Fibroblast of villous mesenchyme (primary cell): Measurements from ENCODE around the gene FRMD4A. TPM values are rescaled to one million over a fixed set of nuclear protein-coding genes. Genes with fewer than 3 reads are reported as not detected.
"Not testable (repeated sequence)": the region's sequence is repeated elsewhere in the genome, so short reads cannot be mapped to it uniquely, and the experiment has no call there.

Experiments used
- DNase-seq: peaks from one replicate; pipeline ENCODE4 v3.0.0-alpha.2; 2010; ENCODE audit warnings: low read depth
- H3K4me3 ChIP-seq: 2 replicates; pipeline ENCODE4 v1.5.1; 2011; ENCODE audit warnings: low read depth, mild to moderate bottlenecking, low read length
- total RNA-seq: library from RNA; depleted of rRNA; stranded (reverse); fragments of >200 nt; gene quantifications from 2 replicates; pipeline ENCODE4 v1.2.3, GENCODE V29; 2012
- TF ChIP-seq, protein P1 (sequence below): IDR thresholded peaks from 2 replicates; pipeline ENCODE4 v1.5.1; 2012; ENCODE audit warnings: low read depth, mild to moderate bottlenecking, low read length; ENCODE audit not compliant: insufficient read depth

FRMD4A gene
- total RNA-seq, 1 donor, result 40.2 TPM

DNA sequence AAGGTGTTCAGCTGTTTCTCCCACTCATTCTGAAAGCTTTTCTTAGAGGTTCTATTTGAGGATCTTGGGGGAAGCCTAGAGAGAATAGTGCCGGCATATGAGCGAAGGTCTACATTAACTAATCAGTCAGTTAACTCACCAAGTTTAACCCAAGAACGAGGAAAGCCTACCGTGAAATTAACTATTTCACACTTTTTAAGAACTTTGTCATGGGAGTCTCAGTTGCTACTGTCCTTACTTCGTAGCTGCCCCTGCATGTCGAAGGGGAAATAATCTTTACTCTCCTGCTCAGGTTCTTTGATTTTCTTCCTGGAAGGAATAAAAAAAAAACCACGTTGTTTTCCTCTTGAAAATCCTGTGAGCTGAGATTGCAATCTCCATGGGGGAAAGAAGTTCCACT lies 115.1 kb downstream of the FRMD4A start:
- no peak overlapping the region for H3K4me3 ChIP-seq
- DNase-seq, result no peak
- TF ChIP-seq, protein P1, sequence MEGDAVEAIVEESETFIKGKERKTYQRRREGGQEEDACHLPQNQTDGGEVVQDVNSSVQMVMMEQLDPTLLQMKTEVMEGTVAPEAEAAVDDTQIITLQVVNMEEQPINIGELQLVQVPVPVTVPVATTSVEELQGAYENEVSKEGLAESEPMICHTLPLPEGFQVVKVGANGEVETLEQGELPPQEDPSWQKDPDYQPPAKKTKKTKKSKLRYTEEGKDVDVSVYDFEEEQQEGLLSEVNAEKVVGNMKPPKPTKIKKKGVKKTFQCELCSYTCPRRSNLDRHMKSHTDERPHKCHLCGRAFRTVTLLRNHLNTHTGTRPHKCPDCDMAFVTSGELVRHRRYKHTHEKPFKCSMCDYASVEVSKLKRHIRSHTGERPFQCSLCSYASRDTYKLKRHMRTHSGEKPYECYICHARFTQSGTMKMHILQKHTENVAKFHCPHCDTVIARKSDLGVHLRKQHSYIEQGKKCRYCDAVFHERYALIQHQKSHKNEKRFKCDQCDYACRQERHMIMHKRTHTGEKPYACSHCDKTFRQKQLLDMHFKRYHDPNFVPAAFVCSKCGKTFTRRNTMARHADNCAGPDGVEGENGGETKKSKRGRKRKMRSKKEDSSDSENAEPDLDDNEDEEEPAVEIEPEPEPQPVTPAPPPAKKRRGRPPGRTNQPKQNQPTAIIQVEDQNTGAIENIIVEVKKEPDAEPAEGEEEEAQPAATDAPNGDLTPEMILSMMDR, result no peak

DNA sequence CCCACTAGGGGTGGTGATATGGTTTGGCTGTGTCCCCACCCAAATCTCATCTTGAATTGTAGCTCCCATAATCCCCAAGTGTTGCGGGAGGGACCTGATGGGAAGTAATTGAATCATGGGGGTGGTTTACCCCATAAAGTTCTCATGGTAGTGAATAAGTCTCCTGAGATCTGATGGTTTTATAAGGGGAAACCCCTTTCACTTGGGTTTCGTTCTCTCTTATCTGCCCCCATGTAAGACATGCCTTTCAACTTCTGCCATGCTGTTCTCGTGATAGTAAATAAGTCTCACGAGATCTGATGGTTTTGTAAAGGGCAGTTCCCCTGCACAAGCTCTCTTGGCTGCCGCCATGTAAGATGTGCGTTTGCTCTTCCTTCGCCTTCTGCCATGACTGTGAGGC lies 117.0 kb downstream of the FRMD4A start:
- not testable (repeated sequence) for H3K4me3 ChIP-seq, DNase-seq

DNA sequence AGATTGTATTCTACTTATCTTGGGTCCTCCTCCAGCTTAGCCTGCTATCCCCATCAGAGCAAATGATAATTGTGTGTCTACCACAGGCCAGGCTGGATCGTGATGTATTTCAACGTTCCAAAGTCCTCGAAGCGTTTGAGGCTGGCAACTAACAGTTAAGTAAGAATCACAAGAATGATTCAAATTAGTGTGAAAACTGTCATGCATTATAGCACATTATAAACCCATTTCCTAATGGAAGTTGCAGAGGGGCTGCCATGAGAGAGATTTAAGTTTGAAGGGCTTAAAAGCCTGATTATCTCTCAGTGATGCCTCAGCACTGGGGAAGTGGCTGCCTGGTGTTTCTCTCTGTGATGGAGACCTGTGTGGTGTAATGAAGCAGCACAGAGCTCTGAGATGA lies 119.1 kb downstream of the FRMD4A start:
- TF ChIP-seq, protein P1, result no peak
- DNase-seq, result no peak
- no peak overlapping the region for H3K4me3 ChIP-seq

DNA sequence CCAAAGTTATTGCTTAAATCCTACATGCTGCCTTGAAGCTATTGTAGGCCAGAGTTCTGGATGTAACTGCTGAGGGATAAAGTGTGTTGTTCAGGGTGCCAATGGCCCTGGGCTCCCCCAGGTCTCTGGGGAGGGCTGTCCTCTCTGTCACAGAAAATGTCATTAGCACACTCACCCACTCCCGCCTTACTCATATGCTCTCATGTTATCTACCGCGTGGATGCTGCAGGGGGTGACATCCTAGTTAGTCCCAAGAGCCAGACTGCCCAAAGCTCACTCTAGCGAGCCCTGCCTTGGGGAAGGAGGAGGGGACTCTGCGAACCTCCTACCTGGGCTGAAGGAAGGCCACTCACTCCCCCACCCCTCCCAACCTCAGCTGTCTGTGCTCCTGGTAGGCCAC lies 122.5 kb downstream of the FRMD4A start:
- TF ChIP-seq, protein P1, result no peak
- no peak overlapping the region for H3K4me3 ChIP-seq
- DNase-seq, result no peak

DNA sequence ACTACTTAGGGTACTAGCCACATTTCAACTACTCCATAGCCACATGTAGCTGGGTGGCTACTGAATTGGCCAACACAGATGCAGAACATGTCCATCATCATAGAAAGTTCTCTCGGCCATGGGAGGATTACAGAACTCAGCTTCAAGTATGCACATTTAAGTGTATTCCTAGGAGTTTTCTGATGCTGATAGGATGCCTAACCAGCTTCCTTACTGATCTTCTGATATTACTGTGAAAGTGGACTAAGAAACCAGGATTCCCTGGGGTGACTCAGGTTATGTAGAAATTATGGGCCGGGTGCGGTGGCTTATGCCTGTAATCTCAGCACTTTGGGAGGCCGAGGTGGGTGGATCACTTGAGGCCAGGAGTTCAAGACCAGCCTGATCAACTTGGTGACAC lies 125.5 kb downstream of the FRMD4A start:
- no peak for DNase-seq
- H3K4me3 ChIP-seq, result no peak overlapping the region
- TF ChIP-seq, protein P1, result no peak

DNA sequence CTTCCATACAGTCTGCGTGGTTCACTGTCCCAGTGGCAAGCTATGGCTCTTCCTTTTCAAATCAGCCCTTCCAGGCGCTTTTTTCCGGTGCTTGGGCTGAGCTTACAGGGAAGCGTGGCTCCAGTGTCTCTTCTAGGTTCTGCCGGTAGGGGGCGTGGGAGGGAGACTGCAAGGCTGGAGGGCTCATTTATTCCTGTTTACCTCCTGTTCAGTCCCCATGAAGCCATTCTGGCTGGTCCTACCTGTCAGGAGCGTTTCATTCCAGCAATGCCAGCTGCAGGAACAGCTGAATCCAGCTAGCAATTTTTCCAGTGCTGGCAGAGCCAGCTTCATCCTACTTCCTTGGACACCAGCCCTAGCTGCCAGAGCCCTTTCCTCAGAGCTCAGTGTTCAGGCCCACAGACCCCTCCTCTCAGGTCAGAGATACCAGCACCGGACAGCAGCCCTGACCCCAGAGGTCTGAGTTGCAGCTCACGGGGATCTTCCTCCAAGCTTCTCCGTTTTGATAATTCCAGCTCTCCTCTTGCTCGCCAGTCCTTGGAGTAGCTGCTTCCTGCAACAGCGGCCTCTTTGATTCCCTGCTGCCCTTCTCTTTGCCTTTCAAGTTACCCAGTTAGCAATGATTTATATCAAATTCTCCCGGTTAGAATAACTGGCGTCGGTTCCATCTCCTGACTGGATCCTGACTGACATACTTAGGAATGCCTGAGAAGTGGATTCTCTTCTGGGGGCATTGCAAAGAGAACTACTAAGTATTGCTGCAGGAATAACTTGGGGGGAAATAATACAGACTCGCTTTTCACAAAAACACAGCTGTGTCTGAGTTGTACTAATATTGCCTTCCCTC lies 129.8 kb downstream of the FRMD4A start:
- H3K4me3 ChIP-seq, result no peak overlapping the region
- TF ChIP-seq, protein P1, result no peak
- DNase-seq, result no peak

DNA sequence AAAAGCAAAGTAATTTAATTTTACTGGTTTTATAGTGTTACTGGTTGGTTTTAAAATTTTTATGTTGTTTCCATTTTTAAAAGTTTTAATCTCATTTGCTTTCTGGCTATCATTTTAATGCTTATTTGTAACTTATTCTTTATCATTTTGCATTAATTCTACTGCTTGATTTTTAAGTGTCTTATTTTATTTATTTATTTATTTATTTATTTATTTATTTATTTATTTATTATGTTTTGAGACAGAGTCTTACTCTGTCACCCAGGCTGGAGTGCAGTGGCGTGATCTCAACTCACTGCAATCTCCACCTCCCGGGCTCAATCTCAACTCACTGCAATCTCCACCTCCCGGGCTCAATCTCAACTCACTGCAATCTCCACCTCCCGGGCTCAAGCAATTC lies 131.6 kb downstream of the FRMD4A start:
- not testable (repeated sequence) for DNase-seq, H3K4me3 ChIP-seq

DNA sequence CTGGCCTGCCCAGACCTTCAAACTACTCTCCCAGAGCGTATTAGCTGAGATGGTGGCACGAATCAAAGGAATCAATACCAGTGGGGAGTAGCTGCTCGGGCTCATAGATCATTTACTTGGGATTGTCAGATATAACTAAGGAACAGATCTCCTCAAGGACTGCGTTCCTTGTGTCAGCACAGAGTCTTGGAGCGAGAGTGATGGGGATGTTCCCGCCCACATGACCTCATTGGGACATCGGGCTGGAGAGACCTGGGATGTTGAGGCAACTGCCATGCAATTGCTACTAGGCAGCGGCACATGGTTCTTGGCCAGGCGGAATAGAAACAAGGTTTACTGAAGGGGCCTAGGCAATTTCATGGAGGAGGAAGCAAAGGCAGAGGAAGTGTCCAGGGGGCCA lies 132.6 kb downstream of the FRMD4A start:
- DNase-seq, result no peak
- H3K4me3 ChIP-seq, result no peak overlapping the region
- TF ChIP-seq, protein P1, result no peak
